ENCODE data around the gene STUM. TPM values are rescaled to one million over a fixed set of nuclear protein-coding genes. Genes with fewer than 3 reads are reported as not detected.

The STUM gene
- total and polyA plus RNA-seq, 2 of the 8 experiments (the other 6 are each of a cell fraction or from before 2014, with no cell fraction given) = 0.76 to 1.2 TPM

GRCh38 chr1:226523646-226524406 lies 24.7 kb upstream of the STUM start (continued):
- no peak for TF ChIP-seq CHD7 (IDR thresholded peaks at IDR 0.05; ENCODE audit: insufficient replicate concordance, low read length)
- TF ChIP-seq KDM1A (IDR thresholded peaks at IDR 0.05; ENCODE audit: borderline replicate concordance, low read length) = no peak

Data from H1 (cell line).